SU-DHL-6 (cell line): ENCODE results near the gene SLC1A1.

Experiments used
- H2AFZ ChIP-seq: fragments of 200-600 bp; sonication (generic); 2 replicates; pipeline ENCODE4 v1.6.1; 2014; ENCODE audit warnings: low read depth, mild to moderate bottlenecking, moderate library complexity, mixed read lengths, antibody characterized with exemption, low read length; ENCODE audit not compliant: severe bottlenecking
- H3F3A ChIP-seq: fragments of 200-600 bp; shearing (Covaris generic); 2 replicates; pipeline ENCODE4 v1.6.0; 2016; ENCODE audit warnings: antibody characterized with exemption, mild to moderate bottlenecking; ENCODE audit not compliant: insufficient read depth
- H3K27ac ChIP-seq: fragments of 200-600 bp; sonication (generic); 2 replicates; pipeline ENCODE4 v1.5.1; 2016; ENCODE audit warnings: low read depth, mild to moderate bottlenecking, low read length, moderate library complexity, mixed read lengths
- H3K27me3 ChIP-seq: fragments of 200-600 bp; sonication (generic), shearing (Covaris generic); 2 replicates; pipeline ENCODE4 v1.6.0; 2014; ENCODE audit warnings: mild to moderate bottlenecking, low read length
- H3K36me3 ChIP-seq: fragments of 200-600 bp; sonication (generic); 2 replicates; pipeline ENCODE4 v1.6.1; 2014; ENCODE audit warnings: mild to moderate bottlenecking, low read length, mixed read lengths
- H3K4me2 ChIP-seq: fragments of 300-600, 200-600 bp; shearing (Covaris generic), sonication (generic); 2 replicates; pipeline ENCODE4 v1.6.0; 2014; ENCODE audit warnings: low read length, low read depth, mild to moderate bottlenecking; ENCODE audit not compliant: poor library complexity, severe bottlenecking
- H3K4me3 ChIP-seq: fragments of 200-600 bp; sonication (generic); 2 replicates; pipeline ENCODE4 v1.5.1; 2014; ENCODE audit warnings: antibody characterized with exemption, low read length, mild to moderate bottlenecking, mixed read lengths; ENCODE audit not compliant: insufficient read depth, poor library complexity, severe bottlenecking
- H3K79me2 ChIP-seq: fragments of 200-600 bp; sonication (generic); 2 replicates; pipeline ENCODE4 v1.6.1; 2014; ENCODE audit warnings: mild to moderate bottlenecking, low read length, moderate library complexity; ENCODE audit not compliant: insufficient read depth
- H3K9ac ChIP-seq: fragments of 200-600 bp; sonication (generic); 2 replicates; pipeline ENCODE4 v1.7.0; 2014; ENCODE audit warnings: mild to moderate bottlenecking, low read length
- H3K9me2 ChIP-seq: fragments of 200-600 bp; sonication (generic); replicated peaks from 2 replicates; pipeline ENCODE4 v1.6.1; 2014; ENCODE audit warnings: low read length; ENCODE audit not compliant: insufficient read depth
- H3K9me3 ChIP-seq: fragments of 200-600 bp; sonication (generic); 2 replicates; pipeline ENCODE4 v1.6.1; 2014; ENCODE audit warnings: low read length, mixed read lengths; ENCODE audit not compliant: insufficient read depth
- H4K20me1 ChIP-seq: fragments of 200-600 bp; sonication (generic); 2 replicates; pipeline ENCODE4 v1.6.1; 2014; ENCODE audit warnings: low read depth, mild to moderate bottlenecking, antibody characterized with exemption, low read length, moderate library complexity, mixed read lengths
- EZH2phosphoT487 ChIP-seq: fragments of 200-600 bp; sonication (generic), shearing (Covaris generic); conservative IDR thresholded peaks from 2 replicates; pipeline ENCODE4 v1.6.1; 2018; ENCODE audit warnings: mild to moderate bottlenecking, antibody characterized with exemption, low read length, moderate library complexity, mixed read lengths
- TF ChIP-seq, protein P1 (sequence below): fragments of 200-600 bp; sonication (generic); IDR thresholded peaks from one replicate; pipeline ENCODE4 v1.5.1; 2017; ENCODE audit warnings: antibody characterized with exemption, mild to moderate bottlenecking, low read length, moderate library complexity; ENCODE audit not compliant: insufficient read depth, poor library complexity, severe bottlenecking

SLC1A1 gene

DNA sequence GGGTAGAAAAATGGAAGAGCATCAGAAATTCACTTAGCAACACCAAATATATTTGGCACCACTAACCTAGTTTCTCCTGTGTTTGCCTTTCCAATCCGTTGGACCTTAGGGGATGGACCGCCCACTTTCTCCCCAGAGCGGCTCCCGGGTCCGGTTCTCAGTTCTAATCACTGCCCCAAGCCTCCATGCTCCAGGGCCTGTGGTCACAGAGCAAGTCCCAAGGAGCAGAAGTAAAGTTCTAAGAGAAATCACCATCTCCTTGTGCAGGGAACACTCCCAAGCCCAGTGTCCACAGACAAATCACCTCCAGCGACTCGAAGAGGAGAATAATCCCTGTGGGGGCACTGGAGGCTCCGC lies 728 bp upstream of the SLC1A1 start:
- TF ChIP-seq EZH2phosphoT487 = no peak
- TF ChIP-seq, protein P1, sequence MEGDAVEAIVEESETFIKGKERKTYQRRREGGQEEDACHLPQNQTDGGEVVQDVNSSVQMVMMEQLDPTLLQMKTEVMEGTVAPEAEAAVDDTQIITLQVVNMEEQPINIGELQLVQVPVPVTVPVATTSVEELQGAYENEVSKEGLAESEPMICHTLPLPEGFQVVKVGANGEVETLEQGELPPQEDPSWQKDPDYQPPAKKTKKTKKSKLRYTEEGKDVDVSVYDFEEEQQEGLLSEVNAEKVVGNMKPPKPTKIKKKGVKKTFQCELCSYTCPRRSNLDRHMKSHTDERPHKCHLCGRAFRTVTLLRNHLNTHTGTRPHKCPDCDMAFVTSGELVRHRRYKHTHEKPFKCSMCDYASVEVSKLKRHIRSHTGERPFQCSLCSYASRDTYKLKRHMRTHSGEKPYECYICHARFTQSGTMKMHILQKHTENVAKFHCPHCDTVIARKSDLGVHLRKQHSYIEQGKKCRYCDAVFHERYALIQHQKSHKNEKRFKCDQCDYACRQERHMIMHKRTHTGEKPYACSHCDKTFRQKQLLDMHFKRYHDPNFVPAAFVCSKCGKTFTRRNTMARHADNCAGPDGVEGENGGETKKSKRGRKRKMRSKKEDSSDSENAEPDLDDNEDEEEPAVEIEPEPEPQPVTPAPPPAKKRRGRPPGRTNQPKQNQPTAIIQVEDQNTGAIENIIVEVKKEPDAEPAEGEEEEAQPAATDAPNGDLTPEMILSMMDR = no peak
- H3K4me3 ChIP-seq = peak overlapping the region; percentile 52
- H3K27ac ChIP-seq = no peak overlapping the region
- peak overlapping the region; percentile 66 for H2AFZ ChIP-seq
- no peaks in the 10 kb centered on the region for H3K9me3 ChIP-seq
- H3K4me2 ChIP-seq = peak overlapping the region; percentile 54
- no peaks in the 10 kb centered on the region for H3K79me2 ChIP-seq
- no peaks in the 10 kb centered on the region for H3K9me2 ChIP-seq
- H3K9ac ChIP-seq = peak overlapping the region; percentile 48
- H3K27me3 ChIP-seq = no peaks in the 10 kb centered on the region; the same call in 1 of the 2 replicates
- no peaks in the 10 kb centered on the region for H3F3A ChIP-seq
- no peaks in the 10 kb centered on the region for H4K20me1 ChIP-seq
- H3K36me3 ChIP-seq = no peaks in the 10 kb centered on the region

DNA sequence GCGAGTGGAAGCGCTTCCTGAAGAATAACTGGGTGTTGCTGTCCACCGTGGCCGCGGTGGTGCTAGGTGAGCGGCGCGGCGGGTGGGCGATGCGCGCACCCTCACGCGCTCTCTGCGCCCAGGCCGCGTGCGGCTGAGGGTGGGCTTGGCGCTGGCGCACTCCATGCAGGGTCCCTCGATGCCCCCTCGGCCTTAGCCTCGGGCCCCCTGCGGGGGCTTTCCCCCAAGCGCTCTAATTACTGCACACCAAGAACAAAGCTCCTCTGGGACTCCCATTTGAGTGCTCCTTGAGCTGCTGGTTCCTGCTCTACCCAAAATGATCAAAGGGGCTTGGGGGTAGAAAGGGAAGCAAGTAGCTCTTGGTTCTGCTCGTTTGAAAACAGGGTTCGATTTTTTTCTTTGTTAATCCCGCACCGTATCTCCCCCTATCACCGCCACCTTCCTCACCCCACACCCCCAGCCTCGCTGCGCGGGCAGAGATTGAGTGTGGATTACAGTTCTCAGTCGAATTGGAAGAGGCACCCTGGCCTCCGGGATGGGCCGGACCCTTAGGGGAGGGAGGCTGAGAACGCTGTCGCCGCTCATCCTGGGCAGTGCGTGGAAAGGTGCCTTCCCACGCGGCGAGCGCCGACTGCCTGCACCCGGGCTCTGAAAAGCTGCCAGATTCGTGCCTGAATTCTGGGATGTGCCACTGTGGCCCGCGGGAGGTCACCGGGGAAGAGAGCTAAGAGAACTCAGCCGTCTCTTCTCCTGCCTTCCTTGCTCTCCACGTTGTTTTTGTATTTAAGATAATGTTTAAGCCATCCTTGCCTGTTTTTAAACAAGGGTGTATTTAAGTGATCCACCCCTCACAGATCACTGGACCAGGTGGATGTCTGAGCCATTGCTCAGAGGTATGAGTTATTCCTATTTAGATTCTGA lies 697 bp downstream of the SLC1A1 start:
- Histone ChIP-seq H3K4me2 (peak overlapping the region; percentile 54), H3K36me3 (no peaks in the 10 kb centered on the region), H3K27ac (no peak overlapping the region), H3K9me2 (no peaks in the 10 kb centered on the region), H3K27me3 (no peaks in the 10 kb centered on the region; the same call in 1 of the 2 replicates), H3K4me3 (peak overlapping the region; percentile 52), H3K9me3 (no peaks in the 10 kb centered on the region), H3K79me2 (no peaks in the 10 kb centered on the region), H2AFZ (peak overlapping the region; percentile 66), H3F3A (no peaks in the 10 kb centered on the region), H4K20me1 (no peaks in the 10 kb centered on the region), H3K9ac (peak overlapping the region; percentile 48)
- TF ChIP-seq, protein P1 = no peak
- no peak for TF ChIP-seq EZH2phosphoT487

DNA sequence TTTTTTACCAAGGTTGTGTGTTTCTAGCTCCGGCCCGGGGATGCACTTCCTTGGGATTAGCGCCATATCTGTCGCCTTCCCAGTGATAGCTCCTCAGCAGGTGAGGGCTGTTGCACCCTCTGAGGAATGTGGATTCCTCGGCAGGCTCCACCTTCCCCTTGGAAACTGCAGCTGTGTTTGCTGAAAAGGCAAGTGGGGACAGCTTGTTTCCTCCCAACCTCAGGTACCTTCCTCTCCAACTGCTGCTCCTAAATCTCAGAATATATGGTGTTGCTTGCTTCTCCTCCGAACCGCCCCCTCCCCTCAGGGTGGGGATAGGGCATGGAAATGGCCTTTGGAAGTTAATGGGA lies 1.3 kb downstream of the SLC1A1 start:
- Histone ChIP-seq H2AFZ (no peak overlapping the region), H3K79me2 (no peaks in the 10 kb centered on the region), H3K4me2 (peak overlapping the region; percentile 54), H3K27ac (no peak overlapping the region), H3F3A (no peaks in the 10 kb centered on the region), H3K4me3 (no peak overlapping the region), H3K9me2 (no peaks in the 10 kb centered on the region), H4K20me1 (no peaks in the 10 kb centered on the region), H3K9me3 (no peaks in the 10 kb centered on the region), H3K9ac (no peak overlapping the region), H3K36me3 (no peaks in the 10 kb centered on the region), H3K27me3 (no peaks in the 10 kb centered on the region; the same call in 1 of the 2 replicates)
- TF ChIP-seq, protein P1 = no peak
- no peak for TF ChIP-seq EZH2phosphoT487
